Measurements from ENCODE around the gene FAM168B.

The FAM168B gene

DNA sequence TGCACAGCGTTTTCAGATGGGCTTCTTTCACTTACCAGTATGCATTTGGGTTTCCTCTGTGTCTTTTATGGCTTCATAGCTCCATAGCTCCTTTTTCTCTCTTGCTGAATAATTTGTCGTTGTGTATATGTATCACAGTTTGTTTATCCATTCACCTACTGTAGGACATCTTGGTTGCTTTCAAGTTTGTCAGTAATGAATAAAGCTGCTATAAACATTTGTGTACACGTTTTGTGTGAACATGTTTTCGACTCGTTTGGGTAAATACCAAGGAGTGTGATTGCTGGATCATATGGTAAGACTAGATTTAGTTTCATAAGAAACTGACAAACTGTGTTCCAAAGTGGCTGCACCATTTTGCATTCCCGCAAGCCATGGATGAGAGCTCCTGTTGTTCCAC, 94.7 kb downstream of the FAM168B start:
- Mint-ChIP-seq H3K36me3 (ENCODE audit: low read depth) (no peaks in the 10 kb centered on the region), H3K27me3 (ENCODE audit: low read depth, poor library complexity) (peaks cover 40% of the 10 kb centered on the region), H3K27ac (no peak overlapping the region), H3K4me3 (no peak overlapping the region), H3K4me1 (no peaks in the 10 kb centered on the region), H3K9me3 (no peaks in the 10 kb centered on the region)
- TF ChIP-seq, protein P1, sequence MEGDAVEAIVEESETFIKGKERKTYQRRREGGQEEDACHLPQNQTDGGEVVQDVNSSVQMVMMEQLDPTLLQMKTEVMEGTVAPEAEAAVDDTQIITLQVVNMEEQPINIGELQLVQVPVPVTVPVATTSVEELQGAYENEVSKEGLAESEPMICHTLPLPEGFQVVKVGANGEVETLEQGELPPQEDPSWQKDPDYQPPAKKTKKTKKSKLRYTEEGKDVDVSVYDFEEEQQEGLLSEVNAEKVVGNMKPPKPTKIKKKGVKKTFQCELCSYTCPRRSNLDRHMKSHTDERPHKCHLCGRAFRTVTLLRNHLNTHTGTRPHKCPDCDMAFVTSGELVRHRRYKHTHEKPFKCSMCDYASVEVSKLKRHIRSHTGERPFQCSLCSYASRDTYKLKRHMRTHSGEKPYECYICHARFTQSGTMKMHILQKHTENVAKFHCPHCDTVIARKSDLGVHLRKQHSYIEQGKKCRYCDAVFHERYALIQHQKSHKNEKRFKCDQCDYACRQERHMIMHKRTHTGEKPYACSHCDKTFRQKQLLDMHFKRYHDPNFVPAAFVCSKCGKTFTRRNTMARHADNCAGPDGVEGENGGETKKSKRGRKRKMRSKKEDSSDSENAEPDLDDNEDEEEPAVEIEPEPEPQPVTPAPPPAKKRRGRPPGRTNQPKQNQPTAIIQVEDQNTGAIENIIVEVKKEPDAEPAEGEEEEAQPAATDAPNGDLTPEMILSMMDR (IDR thresholded peaks at IDR 0.05), result no peak
- no peak for DNase-seq
